ENCODE data around the gene TAB3. TPM values are rescaled to one million over a fixed set of nuclear protein-coding genes. Genes with fewer than 3 reads are reported as not detected.

TAB3 gene
- total and polyA plus RNA-seq, 10 of the 15 experiments (the other 5 are each of a cell fraction or from before 2014, with no cell fraction given): 1.7 to 22.1 (median 9.1) TPM

- no peak for TF ChIP-seq MYC (IDR thresholded peaks at IDR 0.05; ENCODE audit: insufficient read depth, insufficient read length, insufficient replicate concordance, low read length, severe bottlenecking)
Measured at GRCh38 chrX:30822764-30823163, 66.3 kb downstream of the TAB3 start (continued).

GRCh38 chrX:30822068-30822681 lies 66.9 kb downstream of the TAB3 start:
- POLR2A ChIA-PET: no interaction called here
- intact Hi-C loops (cut with micrococcal nuclease; ENCODE audit: unreplicated experiment): loop anchor here (1.0 to 5.0 kb wide), 4 partner anchors 67 to 250 kb away; partner anchors contain the start of genes GK and TAB3
- no TSS peak for BruUV-seq (replicated peaks)
- 0% methylated on average over 3 of the region's 3 CpGs for WGBS (ENCODE audit: insufficient coverage, insufficient replicate concordance, low lambda C conversion rate, missing lambda C conversion rate)
- Histone ChIP-seq H3K4me2 (ENCODE audit: control insufficient read depth, insufficient read depth) (no peak overlapping the region), H3K4me1 (ENCODE audit: control insufficient read depth, insufficient read depth, low read length) (no peaks in the 10 kb centered on the region; the same call in 1 of the 2 replicates), H4K20me1 (ENCODE audit: control insufficient read depth, insufficient read depth) (no peaks in the 10 kb centered on the region), H3K79me2 (ENCODE audit: control insufficient read depth, insufficient read depth, low read length) (no peaks in the 10 kb centered on the region), H3K4me3 (no peak overlapping the region), H3K27me3 (replicated peaks in 1 of 2; ENCODE audit: control insufficient read depth in 2 of 2, insufficient read depth in 2 of 2, low read length in 1 of 2) (no peaks in the 10 kb centered on the region), H3K9me3 (replicated peaks; ENCODE audit: control insufficient read depth, insufficient read depth, low read length) (peaks cover 2% of the 10 kb centered on the region; the same call in 2 of the 3 replicates), H3K27ac (ENCODE audit: control insufficient read depth, insufficient read depth) (peak overlapping the region; percentile 37; the same call in 1 of the 2 replicates), H3K36me3 (ENCODE audit: control insufficient read depth in 2 of 2, insufficient read depth in 2 of 2, low read length in 1 of 2) (no peaks in the 10 kb centered on the region), H3K9ac (ENCODE audit: control insufficient read depth, insufficient read depth, low read length) (no peak overlapping the region), H2AFZ (ENCODE audit: control insufficient read depth, low read depth, low read length) (0 out of 2 replicates have a peak overlapping the region, but pooled peaks have one; percentile 17)
- SMC1A ChIA-PET (ENCODE audit: uncharacterized antibody, unreplicated experiment): interaction anchor here (0.9 to 1.3 kb wide), 6 partner anchors 43 to 244 kb away, joined by 3 to 6 read pairs (median 4); no protein-coding TSS in a partner anchor
- DNase-seq (ENCODE audit: low read depth, low spot score) (peak; percentile 34), FAIRE-seq (no peak), ATAC-seq (peak; percentile 94)
- RAD21 ChIA-PET (ENCODE audit: unreplicated experiment): interaction anchor here (1.1 to 1.2 kb wide), 3 partner anchors 9 to 87 kb away, joined by 3 read pairs; no protein-coding TSS in a partner anchor
- CTCF ChIA-PET: interaction anchor here (0.9 to 3.6 kb wide), 8 partner anchors 10 to 187 kb away, joined by 3 to 22 read pairs (median 3); no protein-coding TSS in a partner anchor
- in situ Hi-C loops (cut with MboI): loop anchor here (5.0 kb wide), 1 partner anchor 85 kb away; no protein-coding TSS in a partner anchor
- peak; percentile 64 for TF ChIP-seq IKZF1 (conservative IDR thresholded peaks at IDR 0.05)
- peak; percentile 25; the same call in 1 of the 3 replicates for TF ChIP-seq POU2F2 (IDR thresholded peaks at IDR 0.05; ENCODE audit: borderline replicate concordance, low read depth, low read length)
- TF ChIP-seq RELB (IDR thresholded peaks at IDR 0.05; ENCODE audit: low read depth): peak; percentile 64; the same call in 1 of the 2 replicates
- TF ChIP-seq ZBTB11 (CRISPR knock-in tag; IDR thresholded peaks at IDR 0.05): no peak
- TF ChIP-seq RELA (IDR thresholded peaks at IDR 0.05; ENCODE audit: borderline replicate concordance, partially characterized antibody): peak; percentile 9
- 0 out of 2 replicates have a peak, but pooled peaks have one; percentile 30 for TF ChIP-seq ATF2 (IDR thresholded peaks at IDR 0.05; ENCODE audit: low read length)
- no peak for TF ChIP-seq CBX3 (IDR thresholded peaks at IDR 0.05; ENCODE audit: borderline replicate concordance, low read depth)
- no peak for TF ChIP-seq HDAC2 (IDR thresholded peaks at IDR 0.05)
- TF ChIP-seq EED (IDR thresholded peaks at IDR 0.05; ENCODE audit: low read depth): peak; percentile 73
- 0 out of 2 replicates have a peak, but pooled peaks have one; percentile 36 for TF ChIP-seq ATF7 (IDR thresholded peaks at IDR 0.05; ENCODE audit: low read depth)
- TF ChIP-seq FOXK2 (IDR thresholded peaks at IDR 0.05): no peak
- no peak for TF ChIP-seq SUZ12 (IDR thresholded peaks at IDR 0.05; ENCODE audit: unreplicated experiment)
- no peak for TF ChIP-seq NR2F1 (conservative IDR thresholded peaks at IDR 0.05)
- TF ChIP-seq MTA2 (IDR thresholded peaks at IDR 0.05; ENCODE audit: low read depth): peak; percentile 31; the same call in 1 of the 2 replicates

Measured in GM12878 (cell line).